GM13977 (cell line): ENCODE data around the gene CHD1L.

ENCODE experiments used
- DNase-seq: peaks from one replicate; pipeline ENCODE4 v3.0.0; 2012; ENCODE audit warnings: low spot score
- in situ Hi-C: fragments of 300-500 bp; cut with MboI; formaldehyde crosslinking; loops from one replicate; pipeline ENCODE4 v1.12.0; 2022; ENCODE audit warnings: low sequenced_read_pairs, low pct_unique_long_range_greater_than_20kb, mixed read lengths, inconsistent platforms; ENCODE audit not compliant: unreplicated experiment
- TF ChIP-seq, protein P1 (sequence below): IDR thresholded peaks from 2 replicates; pipeline ENCODE4 v1.5.1; 2012; ENCODE audit warnings: mild to moderate bottlenecking, control low read depth; ENCODE audit not compliant: insufficient read depth; ENCODE audit errors: extremely low read depth, missing control alignments

CHD1L gene

DNA sequence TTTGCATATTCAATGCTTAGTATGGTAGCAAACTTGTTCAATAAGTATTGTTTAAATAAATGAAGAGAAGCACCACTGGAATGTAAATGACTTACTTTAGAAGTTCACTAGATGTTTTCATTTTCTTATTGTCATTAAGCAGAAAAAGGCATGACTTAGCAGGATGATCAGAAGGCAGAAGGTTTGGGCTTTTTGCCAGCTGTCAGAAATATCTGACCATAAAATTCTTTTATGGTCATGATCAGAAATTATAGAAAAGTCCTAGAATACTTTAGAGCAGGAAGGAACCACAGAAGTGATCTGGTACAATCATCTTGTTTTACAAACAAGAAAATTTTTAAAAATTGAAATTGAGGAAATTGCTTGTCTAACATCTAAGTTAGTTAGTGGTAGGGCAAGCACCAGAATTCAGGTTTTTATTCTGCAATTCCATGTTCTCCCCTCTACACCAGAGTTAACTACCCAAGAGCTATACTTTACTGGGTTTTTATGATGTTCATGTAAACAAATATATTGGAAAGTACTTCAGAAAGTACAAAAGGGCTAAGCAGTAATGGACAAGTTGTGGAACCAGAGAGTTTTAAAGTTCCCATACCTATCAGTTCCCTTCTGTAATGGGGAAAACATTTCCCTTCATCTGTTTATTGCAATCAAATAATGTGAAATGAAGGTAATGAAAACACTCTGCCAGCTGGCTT, 27.5 kb upstream of the CHD1L start:
- in situ Hi-C loops: no loop called here
- TF ChIP-seq, protein P1, sequence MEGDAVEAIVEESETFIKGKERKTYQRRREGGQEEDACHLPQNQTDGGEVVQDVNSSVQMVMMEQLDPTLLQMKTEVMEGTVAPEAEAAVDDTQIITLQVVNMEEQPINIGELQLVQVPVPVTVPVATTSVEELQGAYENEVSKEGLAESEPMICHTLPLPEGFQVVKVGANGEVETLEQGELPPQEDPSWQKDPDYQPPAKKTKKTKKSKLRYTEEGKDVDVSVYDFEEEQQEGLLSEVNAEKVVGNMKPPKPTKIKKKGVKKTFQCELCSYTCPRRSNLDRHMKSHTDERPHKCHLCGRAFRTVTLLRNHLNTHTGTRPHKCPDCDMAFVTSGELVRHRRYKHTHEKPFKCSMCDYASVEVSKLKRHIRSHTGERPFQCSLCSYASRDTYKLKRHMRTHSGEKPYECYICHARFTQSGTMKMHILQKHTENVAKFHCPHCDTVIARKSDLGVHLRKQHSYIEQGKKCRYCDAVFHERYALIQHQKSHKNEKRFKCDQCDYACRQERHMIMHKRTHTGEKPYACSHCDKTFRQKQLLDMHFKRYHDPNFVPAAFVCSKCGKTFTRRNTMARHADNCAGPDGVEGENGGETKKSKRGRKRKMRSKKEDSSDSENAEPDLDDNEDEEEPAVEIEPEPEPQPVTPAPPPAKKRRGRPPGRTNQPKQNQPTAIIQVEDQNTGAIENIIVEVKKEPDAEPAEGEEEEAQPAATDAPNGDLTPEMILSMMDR: no peak
- no peak for DNase-seq

DNA sequence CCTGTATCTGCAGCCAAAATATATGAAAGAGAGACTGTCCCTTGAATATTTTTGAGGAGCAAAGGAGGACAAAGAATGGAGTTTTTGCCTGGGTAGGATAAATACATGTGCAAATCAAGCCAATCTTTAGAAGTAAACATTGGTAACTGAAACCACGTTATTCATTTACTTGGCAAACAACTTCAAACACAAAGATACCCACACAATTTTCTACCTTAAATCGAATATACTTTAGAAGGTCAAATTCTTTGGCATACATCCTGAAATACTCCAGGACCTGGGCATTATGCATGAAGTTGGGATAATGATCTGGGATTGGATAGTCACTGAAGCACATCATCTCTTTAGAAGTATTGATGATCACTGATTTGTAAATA, 27.0 kb upstream of the CHD1L start:
- TF ChIP-seq, protein P1: no peak
- in situ Hi-C loops: no loop called here

DNA sequence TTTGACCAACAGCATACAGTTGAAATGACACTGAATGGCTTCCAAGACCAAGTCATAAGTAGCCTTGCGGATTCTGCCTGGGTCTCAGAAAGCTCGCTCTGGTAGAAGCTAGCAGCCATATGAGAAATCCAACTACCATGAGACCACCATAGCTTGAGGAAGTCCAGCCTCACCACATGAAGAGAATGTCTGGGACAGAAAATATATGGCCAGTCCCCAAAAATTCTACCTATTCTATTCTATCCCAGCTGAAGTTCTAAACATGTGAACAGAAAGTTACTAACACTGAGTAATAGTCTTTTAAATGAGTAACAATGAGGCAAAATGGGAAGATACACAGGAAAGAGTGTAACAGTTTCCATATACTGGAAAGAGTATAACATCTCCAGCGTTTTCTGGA, 26.4 kb upstream of the CHD1L start:
- DNase-seq: no peak
- TF ChIP-seq, protein P1: no peak
- in situ Hi-C loops: no loop called here

More for the DNA sequence above, 27.0 kb upstream of the CHD1L start:
- DNase-seq: no peak

DNA sequence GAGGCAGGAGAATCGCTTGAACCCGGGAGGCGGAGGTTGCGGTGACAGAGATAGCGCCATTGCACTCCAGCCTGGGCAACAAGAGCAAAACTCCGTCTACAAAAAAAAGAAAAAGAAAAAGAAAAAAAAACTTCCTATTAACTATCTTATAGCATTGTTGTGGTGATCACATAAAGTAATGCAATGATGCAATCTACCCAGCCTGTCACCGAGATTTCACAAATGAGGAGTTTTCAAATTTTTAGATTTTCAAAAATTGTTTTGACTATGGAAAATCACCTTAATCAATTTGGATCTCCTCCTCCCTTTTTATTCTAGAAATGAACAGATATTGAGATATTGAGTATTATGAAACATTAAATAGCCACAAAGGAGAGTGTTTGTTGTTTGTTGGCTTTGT, 25.3 kb upstream of the CHD1L start:
- TF ChIP-seq, protein P1: no peak
- no peak for DNase-seq
- in situ Hi-C loops: no loop called here

DNA sequence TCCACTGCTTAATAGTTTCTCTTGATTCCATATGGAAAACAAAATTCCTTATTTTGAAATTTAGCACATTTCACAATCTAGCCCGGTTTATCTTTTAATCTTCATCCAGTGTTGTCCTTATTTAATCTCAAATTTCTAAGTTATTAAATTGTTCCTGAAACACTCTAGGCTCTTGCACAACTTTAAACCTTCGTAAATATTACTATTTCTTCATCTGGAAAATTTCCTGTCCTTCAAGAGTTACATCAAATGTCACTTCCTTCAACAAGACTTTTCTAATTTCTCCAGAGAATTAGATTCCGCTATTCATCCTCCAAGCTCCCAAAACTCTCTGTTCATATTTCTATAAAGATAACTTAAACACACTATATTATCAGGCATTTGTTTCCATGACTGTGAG, 23.9 kb upstream of the CHD1L start:
- in situ Hi-C loops: no loop called here
- TF ChIP-seq, protein P1: no peak
- DNase-seq: no peak

DNA sequence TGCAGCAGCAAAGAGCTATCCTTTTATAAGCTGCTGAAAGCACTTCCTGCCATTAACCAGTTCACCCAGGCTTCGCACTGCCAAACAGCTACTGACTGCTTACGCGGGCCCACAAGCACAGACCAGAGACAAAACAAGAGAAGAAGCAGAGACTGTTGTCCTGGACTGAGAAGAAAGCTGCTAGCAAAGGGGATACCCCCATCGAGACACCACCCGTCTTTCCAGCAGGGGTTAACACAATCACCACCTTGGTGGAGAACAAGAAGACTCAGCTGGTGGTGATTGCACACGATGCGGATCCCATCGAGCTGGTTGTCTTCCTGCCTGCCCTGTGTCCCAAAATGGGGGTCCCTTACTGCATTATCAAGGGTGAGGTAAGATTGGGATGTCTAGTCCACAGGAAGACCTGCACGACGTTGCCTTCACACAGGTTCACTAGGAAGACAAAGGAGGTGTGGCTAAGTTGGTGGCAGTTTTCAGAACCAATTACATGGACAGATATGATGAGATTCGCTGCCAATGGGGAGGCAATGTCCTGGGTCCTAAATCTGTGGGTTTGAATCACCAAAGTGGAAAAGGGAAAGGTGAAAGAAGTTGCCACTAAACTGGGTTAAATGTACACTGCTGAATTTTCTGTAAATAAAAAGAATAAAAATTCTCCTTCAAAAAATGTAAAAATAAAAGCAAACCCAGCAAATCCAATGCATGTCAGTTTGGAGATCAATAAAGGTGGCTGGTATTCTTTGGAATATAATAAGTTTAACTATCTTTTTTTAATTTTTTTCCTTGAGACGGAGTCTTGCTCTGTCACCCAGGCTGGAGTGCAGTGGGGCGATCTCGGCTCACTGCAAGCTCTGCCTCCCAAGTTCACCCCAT, 18.5 kb upstream of the CHD1L start:
- no peak for DNase-seq
- TF ChIP-seq, protein P1: no peak
- in situ Hi-C loops: no loop called here
